Neural cell (in vitro differentiated cells): ENCODE data around the gene SMARCD1. TPM values are rescaled to one million over a fixed set of nuclear protein-coding genes. Genes with fewer than 3 reads are reported as not detected.

Experiments
- H2AFZ ChIP-seq: fragments of 200-600, 300-800 bp; sonication (generic), shearing (Covaris generic); 2 replicates; pipeline ENCODE4 v1.6.0; 2014; ENCODE audit warnings: low read depth, mild to moderate bottlenecking, antibody characterized with exemption, low read length, moderate library complexity
- H3F3A ChIP-seq: fragments of 200-600 bp; shearing (Covaris generic); 2 replicates; pipeline ENCODE4 v1.6.1; 2016; ENCODE audit warnings: mild to moderate bottlenecking, moderate library complexity, mixed read lengths, antibody characterized with exemption, low read length; ENCODE audit not compliant: insufficient read depth, poor library complexity, severe bottlenecking
- H3K27ac ChIP-seq: fragments of 200-600, 300-800 bp; sonication (generic), shearing (Covaris generic); 2 replicates; pipeline ENCODE4 v1.5.1; 2014; ENCODE audit warnings: mild to moderate bottlenecking, low read length, moderate library complexity
- H3K27me3 ChIP-seq: fragments of 300-800, 200-600 bp; sonication (generic), shearing (Covaris generic); 2 replicates; pipeline ENCODE4 v1.6.0; 2014; ENCODE audit warnings: mild to moderate bottlenecking, low read depth, low read length, moderate library complexity; ENCODE audit not compliant: insufficient read depth
- H3K36me3 ChIP-seq: fragments of 300-800, 200-600 bp; sonication (generic), shearing (Covaris generic); 2 replicates; pipeline ENCODE4 v1.5.1; 2014; ENCODE audit warnings: mild to moderate bottlenecking, antibody characterized with exemption, low read length, moderate library complexity; ENCODE audit not compliant: insufficient read depth
- H3K4me2 ChIP-seq: fragments of 300-800, 200-600 bp; sonication (generic), shearing (Covaris generic); 2 replicates; pipeline ENCODE4 v1.6.0; 2014; ENCODE audit warnings: mild to moderate bottlenecking, low read length
- H3K4me3 ChIP-seq: fragments of 300-800, 200-600 bp; sonication (generic), shearing (Covaris generic); 2 replicates; pipeline ENCODE4 v1.5.1; 2014; ENCODE audit warnings: mild to moderate bottlenecking, low read length, moderate library complexity
- H3K79me2 ChIP-seq: fragments of 200-600 bp; shearing (Covaris generic); replicated peaks from 2 replicates; pipeline ENCODE4 v1.6.0; 2014; ENCODE audit warnings: mild to moderate bottlenecking, low read length, moderate library complexity; ENCODE audit not compliant: insufficient read depth
- H3K9ac ChIP-seq: fragments of 300-800, 200-600 bp; sonication (generic), shearing (Covaris generic); 2 replicates; pipeline ENCODE4 v1.6.1; 2016; ENCODE audit warnings: mild to moderate bottlenecking, low read length, mixed read lengths
- H3K9me2 ChIP-seq: fragments of 200-600 bp; shearing (Covaris generic); 2 replicates; pipeline ENCODE4 v1.6.1; 2016; ENCODE audit warnings: mild to moderate bottlenecking, low read length, mixed read lengths; ENCODE audit not compliant: insufficient read depth
- H3K9me3 ChIP-seq: fragments of 200-600, 300-800 bp; sonication (generic), shearing (Covaris generic); 2 replicates; pipeline ENCODE4 v1.6.1; 2016; ENCODE audit warnings: mild to moderate bottlenecking, mixed run types, low read length, moderate library complexity, mixed read lengths
- H4K20me1 ChIP-seq: fragments of 200-600 bp; shearing (Covaris generic); 2 replicates; pipeline ENCODE4 v1.6.1; 2016; ENCODE audit warnings: mild to moderate bottlenecking, mixed run types; ENCODE audit not compliant: insufficient read depth
- EP300 ChIP-seq: fragments of 450-650 bp; conservative IDR thresholded peaks from 2 replicates; pipeline ENCODE4 v1.6.1; 2014; ENCODE audit warnings: antibody characterized with exemption, mild to moderate bottlenecking, moderate library complexity; ENCODE audit not compliant: poor library complexity, severe bottlenecking
- EZH2 ChIP-seq: fragments of 200-600, 300-800 bp; shearing (Covaris generic), sonication (generic); IDR thresholded peaks from 2 replicates; pipeline ENCODE4 v1.6.1; 2014; ENCODE audit warnings: antibody characterized with exemption, low read length, borderline replicate concordance, mild to moderate bottlenecking; ENCODE audit not compliant: insufficient read depth, poor library complexity, severe bottlenecking
- MXI1 ChIP-seq: fragments of 450-650 bp; conservative IDR thresholded peaks from 2 replicates; pipeline ENCODE4 v1.6.1; 2014; ENCODE audit warnings: antibody characterized with exemption, mild to moderate bottlenecking; ENCODE audit not compliant: poor library complexity, severe bottlenecking
- POLR2AphosphoS5 ChIP-seq: IDR thresholded peaks from 2 replicates; pipeline ENCODE4 v1.6.1; 2012
- RAD21 ChIP-seq: fragments of 450-650 bp; conservative IDR thresholded peaks from 2 replicates; pipeline ENCODE4 v1.6.1; 2014; ENCODE audit warnings: antibody characterized with exemption, mild to moderate bottlenecking, moderate library complexity
- SMC3 ChIP-seq: fragments of 450-650 bp; conservative IDR thresholded peaks from 2 replicates; pipeline ENCODE4 v1.6.1; 2014; ENCODE audit warnings: antibody characterized with exemption, mild to moderate bottlenecking, moderate library complexity; ENCODE audit not compliant: poor library complexity
- TAF1 ChIP-seq: IDR thresholded peaks from 2 replicates; pipeline ENCODE4 v1.6.1; 2012; ENCODE audit warnings: low read depth
- polyA plus RNA-seq: library from polyadenylated mRNA; depleted of rRNA; stranded (reverse); fragments of >200 nt; gene quantifications from 2 replicates; pipeline ENCODE4 v1.2.3, GENCODE V29; 2014
- TF ChIP-seq, protein P1 (sequence below): IDR thresholded peaks from 2 replicates; pipeline ENCODE4 v1.6.1; 2012; ENCODE audit warnings: borderline replicate concordance
- TF ChIP-seq, protein P2 (sequence below): fragments of 450-650 bp; IDR thresholded peaks from 2 replicates; pipeline ENCODE4 v1.5.1; 2014; ENCODE audit warnings: antibody characterized with exemption, mild to moderate bottlenecking, moderate library complexity; ENCODE audit not compliant: poor library complexity, severe bottlenecking

The SMARCD1 gene
- polyA plus RNA-seq, 1 donor from 2014 or later: 90.9 TPM

DNA sequence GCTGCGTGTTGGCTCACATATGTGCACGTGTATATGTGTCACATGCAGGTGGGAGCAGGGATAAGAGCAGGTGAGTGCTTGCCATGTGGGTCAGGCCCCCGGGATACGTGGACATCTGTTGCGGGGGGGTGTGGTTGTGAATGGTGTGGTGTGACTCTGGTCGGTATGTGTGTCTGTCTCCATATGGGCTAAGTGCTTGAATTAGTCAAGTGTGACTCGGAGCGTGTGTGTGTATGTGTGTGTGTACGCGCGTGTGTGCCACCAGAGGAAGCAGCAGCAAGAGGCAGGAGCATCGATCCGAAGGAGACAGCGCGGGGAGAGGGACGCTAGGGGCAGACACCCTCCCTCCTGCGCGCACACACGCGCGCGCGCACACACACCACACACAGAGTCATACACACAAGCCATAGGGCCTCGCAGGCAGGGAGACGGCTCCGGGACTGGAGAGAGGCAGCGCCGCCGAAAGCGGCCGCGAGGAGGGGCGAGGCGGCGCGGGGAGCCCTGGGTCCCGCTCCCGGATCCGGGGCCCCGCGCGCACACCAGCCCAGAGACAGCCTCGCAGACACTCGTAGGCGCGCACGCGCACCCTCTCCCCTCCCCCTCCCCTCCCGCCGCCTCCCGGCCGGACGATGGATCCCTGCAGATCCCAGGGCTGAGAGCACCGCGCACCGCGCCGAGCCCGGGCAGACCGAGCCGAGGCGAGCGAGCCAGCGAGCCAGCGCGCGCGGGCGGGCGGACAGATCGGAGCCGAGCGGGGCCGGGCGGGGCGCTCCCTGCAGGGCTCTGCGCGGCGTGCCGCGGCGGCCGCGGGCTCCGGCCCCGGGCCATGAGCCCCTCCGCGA lies 27.9 kb upstream of the SMARCD1 start, which contains the start of gene ASIC1:
Gene ASIC1, plus strand, starts transcription at position 597 of the 842 bp plus-strand sequence. CDS start 1,171 bp downstream, outside the sequence.
- Histone ChIP-seq H3K36me3 (no peaks in the 10 kb centered on the region), H4K20me1 (no peaks in the 10 kb centered on the region), H3K9me3 (no peaks in the 10 kb centered on the region), H2AFZ (peak within 1 kb of the TSS; percentile 57), H3K27ac (peak within 1 kb of the TSS; percentile 58), H3K9me2 (no peaks in the 10 kb centered on the region), H3F3A (no peaks in the 10 kb centered on the region), H3K4me2 (peak within 1 kb of the TSS; percentile 98), H3K4me3 (peak within 1 kb of the TSS; percentile 87), H3K79me2 (no peaks in the 10 kb centered on the region), H3K9ac (peak within 1 kb of the TSS; percentile 76), H3K27me3 (no peaks in the 10 kb centered on the region)
- no peak for TF ChIP-seq EZH2
- TF ChIP-seq, protein P1, sequence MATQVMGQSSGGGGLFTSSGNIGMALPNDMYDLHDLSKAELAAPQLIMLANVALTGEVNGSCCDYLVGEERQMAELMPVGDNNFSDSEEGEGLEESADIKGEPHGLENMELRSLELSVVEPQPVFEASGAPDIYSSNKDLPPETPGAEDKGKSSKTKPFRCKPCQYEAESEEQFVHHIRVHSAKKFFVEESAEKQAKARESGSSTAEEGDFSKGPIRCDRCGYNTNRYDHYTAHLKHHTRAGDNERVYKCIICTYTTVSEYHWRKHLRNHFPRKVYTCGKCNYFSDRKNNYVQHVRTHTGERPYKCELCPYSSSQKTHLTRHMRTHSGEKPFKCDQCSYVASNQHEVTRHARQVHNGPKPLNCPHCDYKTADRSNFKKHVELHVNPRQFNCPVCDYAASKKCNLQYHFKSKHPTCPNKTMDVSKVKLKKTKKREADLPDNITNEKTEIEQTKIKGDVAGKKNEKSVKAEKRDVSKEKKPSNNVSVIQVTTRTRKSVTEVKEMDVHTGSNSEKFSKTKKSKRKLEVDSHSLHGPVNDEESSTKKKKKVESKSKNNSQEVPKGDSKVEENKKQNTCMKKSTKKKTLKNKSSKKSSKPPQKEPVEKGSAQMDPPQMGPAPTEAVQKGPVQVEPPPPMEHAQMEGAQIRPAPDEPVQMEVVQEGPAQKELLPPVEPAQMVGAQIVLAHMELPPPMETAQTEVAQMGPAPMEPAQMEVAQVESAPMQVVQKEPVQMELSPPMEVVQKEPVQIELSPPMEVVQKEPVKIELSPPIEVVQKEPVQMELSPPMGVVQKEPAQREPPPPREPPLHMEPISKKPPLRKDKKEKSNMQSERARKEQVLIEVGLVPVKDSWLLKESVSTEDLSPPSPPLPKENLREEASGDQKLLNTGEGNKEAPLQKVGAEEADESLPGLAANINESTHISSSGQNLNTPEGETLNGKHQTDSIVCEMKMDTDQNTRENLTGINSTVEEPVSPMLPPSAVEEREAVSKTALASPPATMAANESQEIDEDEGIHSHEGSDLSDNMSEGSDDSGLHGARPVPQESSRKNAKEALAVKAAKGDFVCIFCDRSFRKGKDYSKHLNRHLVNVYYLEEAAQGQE: peak; percentile 19
- TF ChIP-seq EP300: peak; percentile 46
- peak; percentile 47 for TF ChIP-seq SMC3
- peak; percentile 49 for TF ChIP-seq TAF1
- TF ChIP-seq RAD21: no peak
- TF ChIP-seq, protein P2, sequence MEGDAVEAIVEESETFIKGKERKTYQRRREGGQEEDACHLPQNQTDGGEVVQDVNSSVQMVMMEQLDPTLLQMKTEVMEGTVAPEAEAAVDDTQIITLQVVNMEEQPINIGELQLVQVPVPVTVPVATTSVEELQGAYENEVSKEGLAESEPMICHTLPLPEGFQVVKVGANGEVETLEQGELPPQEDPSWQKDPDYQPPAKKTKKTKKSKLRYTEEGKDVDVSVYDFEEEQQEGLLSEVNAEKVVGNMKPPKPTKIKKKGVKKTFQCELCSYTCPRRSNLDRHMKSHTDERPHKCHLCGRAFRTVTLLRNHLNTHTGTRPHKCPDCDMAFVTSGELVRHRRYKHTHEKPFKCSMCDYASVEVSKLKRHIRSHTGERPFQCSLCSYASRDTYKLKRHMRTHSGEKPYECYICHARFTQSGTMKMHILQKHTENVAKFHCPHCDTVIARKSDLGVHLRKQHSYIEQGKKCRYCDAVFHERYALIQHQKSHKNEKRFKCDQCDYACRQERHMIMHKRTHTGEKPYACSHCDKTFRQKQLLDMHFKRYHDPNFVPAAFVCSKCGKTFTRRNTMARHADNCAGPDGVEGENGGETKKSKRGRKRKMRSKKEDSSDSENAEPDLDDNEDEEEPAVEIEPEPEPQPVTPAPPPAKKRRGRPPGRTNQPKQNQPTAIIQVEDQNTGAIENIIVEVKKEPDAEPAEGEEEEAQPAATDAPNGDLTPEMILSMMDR: peak; percentile 47
- peak; percentile 93 for TF ChIP-seq MXI1
- peak; percentile 77 for TF ChIP-seq POLR2AphosphoS5

DNA sequence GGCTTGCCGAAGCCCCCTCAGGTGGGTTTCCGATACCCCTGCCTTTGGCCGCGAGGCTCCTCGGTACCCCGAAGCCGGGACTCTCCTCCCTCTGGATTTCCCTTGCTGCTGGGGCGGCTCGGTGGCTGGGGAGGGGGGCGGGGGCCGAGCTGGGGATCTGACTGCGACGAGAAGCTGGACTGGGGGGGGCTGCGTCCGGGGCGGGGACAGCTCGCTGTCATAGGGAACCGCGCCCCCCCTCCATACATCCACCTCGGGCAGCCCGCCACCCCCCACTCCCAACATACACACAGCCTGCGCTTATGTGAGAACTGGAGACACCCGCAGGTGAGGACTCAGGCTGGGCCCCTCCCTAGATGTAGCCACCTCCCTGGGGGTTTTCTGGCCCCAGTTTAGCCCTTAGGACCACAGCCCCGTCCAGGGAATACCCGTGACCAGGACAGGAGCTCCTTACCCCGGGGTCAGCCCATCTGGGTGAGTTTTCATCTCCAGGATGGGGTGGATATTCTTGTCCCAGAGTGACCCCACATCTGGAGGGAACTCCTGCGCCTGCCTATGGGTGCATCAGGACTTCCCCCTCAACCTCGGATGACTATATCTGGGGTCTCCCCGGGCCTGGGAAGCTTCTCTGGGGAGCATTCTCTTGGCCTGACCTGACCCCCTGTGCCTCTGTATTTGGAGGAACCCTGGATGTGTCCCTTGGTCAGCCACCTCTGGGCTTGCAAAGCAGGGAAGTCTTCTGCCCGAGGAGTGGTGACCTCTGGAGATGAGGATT lies 27.1 kb upstream of the SMARCD1 start:
- peak overlapping the region; percentile 53 for H3K4me2 ChIP-seq
- H3K9me3 ChIP-seq: no peaks in the 10 kb centered on the region
- H3F3A ChIP-seq: no peaks in the 10 kb centered on the region
- peak overlapping the region; percentile 76 for H3K9ac ChIP-seq
- H3K9me2 ChIP-seq: no peaks in the 10 kb centered on the region
- no peaks in the 10 kb centered on the region for H3K36me3 ChIP-seq
- no peak overlapping the region for H3K27ac ChIP-seq
- TF ChIP-seq EP300: no peak
- TF ChIP-seq, protein P2: no peak
- TF ChIP-seq, protein P1: no peak
- TF ChIP-seq RAD21: no peak
- TF ChIP-seq TAF1: no peak
- no peaks in the 10 kb centered on the region for H3K27me3 ChIP-seq
- H3K4me3 ChIP-seq: peak overlapping the region; percentile 87
- no peak overlapping the region for H2AFZ ChIP-seq
- H4K20me1 ChIP-seq: no peaks in the 10 kb centered on the region
- no peaks in the 10 kb centered on the region for H3K79me2 ChIP-seq
